ENCODE data around the gene AOPEP.

DNA sequence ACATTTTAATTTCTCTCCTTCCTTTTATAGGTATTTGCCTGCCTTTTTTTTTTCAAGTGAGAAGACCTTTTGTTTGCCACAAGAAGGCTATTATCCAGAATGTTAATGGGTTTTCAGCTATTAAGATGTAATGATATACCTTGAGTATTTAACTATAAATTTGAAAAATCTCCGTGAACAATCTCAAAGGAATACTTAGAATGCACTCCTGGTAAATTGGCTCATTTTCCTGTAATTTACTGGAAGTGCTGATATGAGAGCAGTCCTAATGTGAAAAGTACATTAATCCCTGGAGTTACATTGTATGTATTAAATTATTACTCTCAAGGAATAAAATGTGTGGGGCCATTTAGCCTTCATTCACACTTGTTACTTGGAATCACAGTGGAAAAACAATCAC lies 32.4 kb downstream of the AOPEP start:
- no peak for TF ChIP-seq MYNN (tag by site-specific recombination; IDR thresholded peaks at IDR 0.05; ENCODE audit: borderline replicate concordance)
- TF ChIP-seq ZNF274 (IDR thresholded peaks at IDR 0.05; ENCODE audit: low read length): no peak
- no peak for TF ChIP-seq ZNF274 (tag by site-specific recombination; IDR thresholded peaks at IDR 0.05; ENCODE audit: borderline replicate concordance)
- TF ChIP-seq, protein P1, sequence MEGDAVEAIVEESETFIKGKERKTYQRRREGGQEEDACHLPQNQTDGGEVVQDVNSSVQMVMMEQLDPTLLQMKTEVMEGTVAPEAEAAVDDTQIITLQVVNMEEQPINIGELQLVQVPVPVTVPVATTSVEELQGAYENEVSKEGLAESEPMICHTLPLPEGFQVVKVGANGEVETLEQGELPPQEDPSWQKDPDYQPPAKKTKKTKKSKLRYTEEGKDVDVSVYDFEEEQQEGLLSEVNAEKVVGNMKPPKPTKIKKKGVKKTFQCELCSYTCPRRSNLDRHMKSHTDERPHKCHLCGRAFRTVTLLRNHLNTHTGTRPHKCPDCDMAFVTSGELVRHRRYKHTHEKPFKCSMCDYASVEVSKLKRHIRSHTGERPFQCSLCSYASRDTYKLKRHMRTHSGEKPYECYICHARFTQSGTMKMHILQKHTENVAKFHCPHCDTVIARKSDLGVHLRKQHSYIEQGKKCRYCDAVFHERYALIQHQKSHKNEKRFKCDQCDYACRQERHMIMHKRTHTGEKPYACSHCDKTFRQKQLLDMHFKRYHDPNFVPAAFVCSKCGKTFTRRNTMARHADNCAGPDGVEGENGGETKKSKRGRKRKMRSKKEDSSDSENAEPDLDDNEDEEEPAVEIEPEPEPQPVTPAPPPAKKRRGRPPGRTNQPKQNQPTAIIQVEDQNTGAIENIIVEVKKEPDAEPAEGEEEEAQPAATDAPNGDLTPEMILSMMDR (tag by site-specific recombination; IDR thresholded peaks at IDR 0.05): no peak
- TF ChIP-seq TCF7L2 (IDR thresholded peaks at IDR 0.05; ENCODE audit: borderline replicate concordance, low read depth, low read length): no peak
- no peak for TF ChIP-seq ZNF416 (tag by site-specific recombination; IDR thresholded peaks at IDR 0.05)
- TF ChIP-seq ZNF223 (tag by site-specific recombination; IDR thresholded peaks at IDR 0.05): no peak
- TF ChIP-seq, protein P2, sequence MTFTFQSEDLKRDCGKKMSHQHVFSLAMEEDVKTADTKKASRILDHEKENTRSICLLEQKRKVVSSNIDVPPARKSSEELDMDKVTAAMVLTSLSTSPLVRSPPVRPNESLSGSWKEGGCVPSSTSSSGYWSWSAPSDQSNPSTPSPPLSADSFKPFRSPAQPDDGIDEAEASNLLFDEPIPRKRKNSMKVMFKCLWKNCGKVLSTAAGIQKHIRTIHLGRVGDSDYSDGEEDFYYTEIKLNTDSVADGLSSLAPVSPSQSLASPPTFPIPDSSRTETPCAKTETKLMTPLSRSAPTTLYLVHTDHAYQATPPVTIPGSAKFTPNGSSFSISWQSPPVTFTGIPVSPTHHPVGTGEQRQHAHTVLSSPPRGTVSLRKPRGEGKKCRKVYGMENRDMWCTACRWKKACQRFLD (tag by site-specific recombination; IDR thresholded peaks at IDR 0.05): no peak
- no peak for TF ChIP-seq ZNF138 (tag by site-specific recombination; IDR thresholded peaks at IDR 0.05; ENCODE audit: borderline replicate concordance)
- TF ChIP-seq KLF8 (tag by site-specific recombination; IDR thresholded peaks at IDR 0.05): no peak

Data from HEK293 (cell line).